Measurements from ENCODE around the gene CA12.

Gene CA12

DNA sequence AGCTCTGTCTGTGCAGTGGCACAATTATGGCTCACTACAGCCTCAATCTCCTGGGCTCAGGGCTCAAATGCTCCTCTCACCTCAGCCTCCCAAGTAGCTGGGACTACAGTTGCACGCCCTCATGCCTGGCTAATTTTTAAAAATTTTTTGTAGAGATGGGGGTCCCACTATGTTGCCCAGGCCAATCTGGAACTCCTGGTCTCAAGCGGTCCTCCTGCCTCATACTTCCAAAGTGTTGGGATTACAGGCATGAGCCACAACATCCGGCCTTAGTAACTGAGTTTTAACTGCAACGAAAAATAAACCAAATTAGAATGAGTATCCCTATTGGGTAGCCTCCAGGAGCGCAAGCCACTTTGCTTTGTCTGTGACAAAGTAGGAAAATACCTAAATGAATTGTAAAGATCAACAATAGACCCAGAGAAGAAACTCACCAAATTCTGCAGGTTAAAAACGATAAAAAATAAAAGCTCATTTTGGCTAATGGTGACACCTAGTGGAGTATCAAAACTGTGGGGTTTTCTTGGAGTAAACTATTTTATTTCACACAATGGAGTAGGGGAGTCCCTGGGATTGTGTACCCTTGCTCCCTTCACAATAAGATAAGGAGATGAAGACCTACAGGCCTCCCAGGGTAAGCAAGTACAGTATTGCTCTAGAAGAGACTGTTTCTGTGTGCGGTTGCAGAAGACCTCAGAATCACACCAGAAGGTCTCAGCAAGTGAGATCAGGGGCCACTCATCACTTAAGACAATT is 21.0 kb upstream of the CA12 start (continued):
- TF ChIP-seq, protein P1, sequence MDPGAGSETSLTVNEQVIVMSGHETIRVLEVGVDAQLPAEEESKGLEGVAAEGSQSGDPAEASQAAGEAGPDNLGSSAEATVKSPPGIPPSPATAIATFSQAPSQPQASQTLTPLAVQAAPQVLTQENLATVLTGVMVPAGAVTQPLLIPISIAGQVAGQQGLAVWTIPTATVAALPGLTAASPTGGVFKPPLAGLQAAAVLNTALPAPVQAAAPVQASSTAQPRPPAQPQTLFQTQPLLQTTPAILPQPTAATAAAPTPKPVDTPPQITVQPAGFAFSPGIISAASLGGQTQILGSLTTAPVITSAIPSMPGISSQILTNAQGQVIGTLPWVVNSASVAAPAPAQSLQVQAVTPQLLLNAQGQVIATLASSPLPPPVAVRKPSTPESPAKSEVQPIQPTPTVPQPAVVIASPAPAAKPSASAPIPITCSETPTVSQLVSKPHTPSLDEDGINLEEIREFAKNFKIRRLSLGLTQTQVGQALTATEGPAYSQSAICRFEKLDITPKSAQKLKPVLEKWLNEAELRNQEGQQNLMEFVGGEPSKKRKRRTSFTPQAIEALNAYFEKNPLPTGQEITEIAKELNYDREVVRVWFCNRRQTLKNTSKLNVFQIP (CRISPR knock-in tag; IDR thresholded peaks at IDR 0.05; ENCODE audit: borderline replicate concordance, low read depth), result no peak

DNA sequence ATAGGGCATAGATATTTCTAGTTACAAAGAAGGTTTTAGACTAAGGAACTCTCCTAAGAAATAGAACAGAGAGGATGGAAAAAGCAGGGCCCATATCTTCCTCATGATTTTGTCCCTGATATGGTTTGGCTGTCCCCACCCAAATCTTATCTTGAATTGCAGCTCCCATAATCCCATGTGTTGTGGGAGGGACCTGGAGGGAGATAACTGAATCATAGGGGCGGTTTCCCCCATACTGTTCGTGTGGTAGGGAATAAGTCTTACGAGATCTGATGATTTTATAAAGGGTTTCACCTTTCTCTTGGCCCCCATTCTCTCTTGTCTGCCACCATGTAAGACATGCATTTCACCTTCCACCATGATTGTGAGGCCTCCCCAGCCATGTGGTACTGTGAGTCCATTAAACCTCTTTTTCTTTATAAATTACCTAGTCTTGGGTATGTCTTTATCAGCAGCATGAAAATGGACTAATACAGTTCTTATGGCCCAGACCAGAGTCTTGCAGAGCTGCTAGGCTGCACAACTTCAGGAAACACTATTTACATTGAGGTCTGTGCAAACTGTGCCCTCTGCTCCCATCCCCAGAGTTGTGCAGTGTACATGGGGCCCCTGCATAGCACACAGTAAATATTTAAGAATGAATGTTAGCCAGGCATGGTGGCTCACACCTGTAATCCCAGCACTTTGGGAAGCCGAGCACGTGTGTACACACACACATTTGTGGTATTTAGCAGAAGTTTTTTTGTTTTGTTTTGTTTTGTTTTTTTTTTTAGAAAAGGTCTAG is 20.3 kb upstream of the CA12 start:
- no peak for ATAC-seq
- no peak for TF ChIP-seq ZFP30 (CRISPR knock-in tag; IDR thresholded peaks at IDR 0.05)
- TF ChIP-seq, protein P1 (CRISPR knock-in tag; IDR thresholded peaks at IDR 0.05; ENCODE audit: borderline replicate concordance, low read depth), result no peak
- TF ChIP-seq, protein P2, sequence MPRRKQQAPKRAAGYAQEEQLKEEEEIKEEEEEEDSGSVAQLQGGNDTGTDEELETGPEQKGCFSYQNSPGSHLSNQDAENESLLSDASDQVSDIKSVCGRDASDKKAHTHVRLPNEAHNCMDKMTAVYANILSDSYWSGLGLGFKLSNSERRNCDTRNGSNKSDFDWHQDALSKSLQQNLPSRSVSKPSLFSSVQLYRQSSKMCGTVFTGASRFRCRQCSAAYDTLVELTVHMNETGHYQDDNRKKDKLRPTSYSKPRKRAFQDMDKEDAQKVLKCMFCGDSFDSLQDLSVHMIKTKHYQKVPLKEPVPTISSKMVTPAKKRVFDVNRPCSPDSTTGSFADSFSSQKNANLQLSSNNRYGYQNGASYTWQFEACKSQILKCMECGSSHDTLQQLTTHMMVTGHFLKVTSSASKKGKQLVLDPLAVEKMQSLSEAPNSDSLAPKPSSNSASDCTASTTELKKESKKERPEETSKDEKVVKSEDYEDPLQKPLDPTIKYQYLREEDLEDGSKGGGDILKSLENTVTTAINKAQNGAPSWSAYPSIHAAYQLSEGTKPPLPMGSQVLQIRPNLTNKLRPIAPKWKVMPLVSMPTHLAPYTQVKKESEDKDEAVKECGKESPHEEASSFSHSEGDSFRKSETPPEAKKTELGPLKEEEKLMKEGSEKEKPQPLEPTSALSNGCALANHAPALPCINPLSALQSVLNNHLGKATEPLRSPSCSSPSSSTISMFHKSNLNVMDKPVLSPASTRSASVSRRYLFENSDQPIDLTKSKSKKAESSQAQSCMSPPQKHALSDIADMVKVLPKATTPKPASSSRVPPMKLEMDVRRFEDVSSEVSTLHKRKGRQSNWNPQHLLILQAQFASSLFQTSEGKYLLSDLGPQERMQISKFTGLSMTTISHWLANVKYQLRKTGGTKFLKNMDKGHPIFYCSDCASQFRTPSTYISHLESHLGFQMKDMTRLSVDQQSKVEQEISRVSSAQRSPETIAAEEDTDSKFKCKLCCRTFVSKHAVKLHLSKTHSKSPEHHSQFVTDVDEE (CRISPR knock-in tag; IDR thresholded peaks at IDR 0.05), result no peak
- TF ChIP-seq, protein P3, sequence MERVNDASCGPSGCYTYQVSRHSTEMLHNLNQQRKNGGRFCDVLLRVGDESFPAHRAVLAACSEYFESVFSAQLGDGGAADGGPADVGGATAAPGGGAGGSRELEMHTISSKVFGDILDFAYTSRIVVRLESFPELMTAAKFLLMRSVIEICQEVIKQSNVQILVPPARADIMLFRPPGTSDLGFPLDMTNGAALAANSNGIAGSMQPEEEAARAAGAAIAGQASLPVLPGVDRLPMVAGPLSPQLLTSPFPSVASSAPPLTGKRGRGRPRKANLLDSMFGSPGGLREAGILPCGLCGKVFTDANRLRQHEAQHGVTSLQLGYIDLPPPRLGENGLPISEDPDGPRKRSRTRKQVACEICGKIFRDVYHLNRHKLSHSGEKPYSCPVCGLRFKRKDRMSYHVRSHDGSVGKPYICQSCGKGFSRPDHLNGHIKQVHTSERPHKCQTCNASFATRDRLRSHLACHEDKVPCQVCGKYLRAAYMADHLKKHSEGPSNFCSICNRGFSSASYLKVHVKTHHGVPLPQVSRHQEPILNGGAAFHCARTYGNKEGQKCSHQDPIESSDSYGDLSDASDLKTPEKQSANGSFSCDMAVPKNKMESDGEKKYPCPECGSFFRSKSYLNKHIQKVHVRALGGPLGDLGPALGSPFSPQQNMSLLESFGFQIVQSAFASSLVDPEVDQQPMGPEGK (CRISPR knock-in tag; IDR thresholded peaks at IDR 0.05; ENCODE audit: borderline replicate concordance), result no peak
- no peak for TF ChIP-seq TCF4 (CRISPR knock-in tag; IDR thresholded peaks at IDR 0.05; ENCODE audit: borderline replicate concordance)
- no peak for TF ChIP-seq TOX (CRISPR knock-in tag; IDR thresholded peaks at IDR 0.05; ENCODE audit: borderline replicate concordance)
- TF ChIP-seq RARB (CRISPR knock-in tag; IDR thresholded peaks at IDR 0.05), result no peak
- TF ChIP-seq ARNTL (CRISPR knock-in tag; IDR thresholded peaks at IDR 0.05; ENCODE audit: borderline replicate concordance, low read depth), result no peak
- TF ChIP-seq OSR1 (CRISPR knock-in tag; IDR thresholded peaks at IDR 0.05), result no peak
- TF ChIP-seq ZNF8 (CRISPR knock-in tag; IDR thresholded peaks at IDR 0.05), result no peak

GRCh38 chr15:63401078-63401477 is 19.4 kb upstream of the CA12 start:
- no peak for ATAC-seq
- TF ChIP-seq ZNF8 (CRISPR knock-in tag; IDR thresholded peaks at IDR 0.05) (no peak), OSR1 (CRISPR knock-in tag; IDR thresholded peaks at IDR 0.05) (no peak), TCF4 (CRISPR knock-in tag; IDR thresholded peaks at IDR 0.05; ENCODE audit: borderline replicate concordance) (no peak), ZNF70 (CRISPR knock-in tag; IDR thresholded peaks at IDR 0.05) (no peak), GLIS3 (CRISPR knock-in tag; IDR thresholded peaks at IDR 0.05) (no peak), CREB5 (CRISPR knock-in tag; IDR thresholded peaks at IDR 0.05; ENCODE audit: low read depth) (no peak), ZNF565 (CRISPR knock-in tag; conservative IDR thresholded peaks at IDR 0.05; ENCODE audit: low read depth) (no peak)
- TF ChIP-seq, protein P1 (CRISPR knock-in tag; IDR thresholded peaks at IDR 0.05; ENCODE audit: borderline replicate concordance, low read depth), result no peak
